ENCODE data around the gene ZFR2. TPM values are rescaled to one million over a fixed set of nuclear protein-coding genes. Genes with fewer than 3 reads are reported as not detected.

The ZFR2 gene
- total and polyA plus RNA-seq, 2 experiments from 2014 or later: not detected

DNA sequence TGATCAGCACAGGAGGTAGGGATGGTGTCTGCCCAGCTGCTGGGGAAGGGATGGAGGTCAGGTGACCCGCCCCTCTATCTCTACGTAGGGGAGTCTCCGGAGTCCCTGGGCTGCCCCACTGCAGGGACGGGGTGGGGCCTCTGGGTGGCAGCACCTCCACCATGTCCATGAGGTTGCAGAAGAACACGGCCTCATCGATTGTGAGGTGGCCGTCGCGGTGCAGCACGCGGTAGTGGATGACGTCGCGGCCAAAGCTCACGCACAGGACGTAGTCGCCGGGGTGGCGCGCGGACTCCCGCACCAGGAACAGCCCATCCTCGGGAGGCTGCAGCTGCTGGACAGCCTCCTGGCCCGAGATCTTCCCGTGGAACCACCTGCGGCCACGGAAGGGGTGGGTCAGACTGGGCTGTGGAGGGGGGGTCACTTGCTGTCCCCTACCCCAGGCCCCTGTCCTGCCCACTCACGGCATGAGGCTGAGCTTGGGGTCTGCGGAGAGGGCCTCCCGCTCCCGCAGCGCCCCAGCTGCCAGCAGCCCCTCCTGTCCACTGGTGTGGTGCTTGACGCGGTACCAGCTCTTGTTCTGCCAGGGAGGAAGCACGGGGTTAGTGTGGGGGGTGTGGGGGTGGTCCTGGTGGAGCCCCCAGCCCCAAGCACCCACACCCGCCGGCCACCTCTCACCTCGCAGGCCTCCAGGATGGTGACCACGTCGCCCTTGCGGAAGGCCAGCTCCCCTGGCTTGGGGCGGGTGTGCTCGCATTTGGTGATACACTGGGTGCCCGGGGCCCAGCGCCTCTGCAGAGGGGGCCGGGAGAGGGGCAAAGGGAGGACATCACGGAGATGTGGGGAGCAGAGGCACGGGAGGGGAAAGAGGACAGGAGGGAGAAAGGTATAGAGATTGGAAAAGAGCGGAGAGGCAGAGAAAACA is 84.9 kb downstream of the ZFR2 start:
- no peaks in the 10 kb centered on the region for H3K9me2 ChIP-seq (ENCODE audit: insufficient read depth)
- H3K4me1 ChIP-seq (ENCODE audit: insufficient read depth): no peaks in the 10 kb centered on the region
- no peak overlapping the region for H3K4me2 ChIP-seq (ENCODE audit: unreplicated experiment)
- in situ Hi-C loops (cut with MboI): no loop called here
- no peak overlapping the region for H3K4me3 ChIP-seq
- no peaks in the 10 kb centered on the region for H3K9me3 ChIP-seq (ENCODE audit: low read depth)
- peaks cover 12% of the 10 kb centered on the region for H3K27me3 ChIP-seq (replicated peaks; ENCODE audit: insufficient read depth)
- H4K20me1 ChIP-seq (ENCODE audit: insufficient read depth): no peaks in the 10 kb centered on the region
- no peak overlapping the region for H2AFZ ChIP-seq
- no peak overlapping the region for H3K9ac ChIP-seq
- TF ChIP-seq EZH2 (IDR thresholded peaks at IDR 0.05; ENCODE audit: insufficient read depth, poor library complexity, severe bottlenecking) (no peak), EZH2phosphoT487 (IDR thresholded peaks at IDR 0.05; ENCODE audit: insufficient read depth, low read depth) (no peak)
- 73 to 76% methylated on average over 30 to 49 of the region's 49 CpGs for WGBS, 2 experiments (ENCODE audit: low coverage in 1 of 2, low lambda C conversion rate in 2 of 2, missing lambda C conversion rate in 2 of 2)
- H3K79me2 ChIP-seq (ENCODE audit: insufficient read depth): no peaks in the 10 kb centered on the region
- no peaks in the 10 kb centered on the region for H3K36me3 ChIP-seq (ENCODE audit: low read depth)
- DNase-seq: no peak
- no peak overlapping the region for H3K27ac ChIP-seq
- H3F3A ChIP-seq (ENCODE audit: insufficient read depth): no peaks in the 10 kb centered on the region

DNA sequence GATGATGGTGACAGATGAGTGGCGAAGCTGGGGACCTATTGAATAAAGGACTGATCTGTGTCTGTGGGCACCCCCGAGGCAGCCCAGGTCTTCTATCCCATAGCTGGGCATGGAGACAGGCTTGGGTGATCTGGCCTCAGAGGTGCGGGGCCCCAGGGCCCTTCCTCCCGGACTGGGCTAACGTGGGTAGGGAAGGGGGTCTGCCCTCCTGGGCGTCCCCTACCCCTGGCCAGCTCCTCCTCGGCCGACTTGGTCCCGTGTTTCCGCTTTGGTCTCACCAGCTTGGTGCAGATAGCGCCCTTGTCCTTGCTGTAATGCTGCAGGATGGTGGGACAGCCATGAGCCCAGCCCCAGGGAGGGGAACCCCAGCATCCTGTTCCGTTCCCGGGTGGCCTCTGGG is 85.9 kb downstream of the ZFR2 start:
- no peak overlapping the region for H3K4me2 ChIP-seq (ENCODE audit: unreplicated experiment)
- no peak overlapping the region for H2AFZ ChIP-seq
- H3K9ac ChIP-seq: no peak overlapping the region
- H3K4me3 ChIP-seq: no peak overlapping the region
- in situ Hi-C loops (cut with MboI): no loop called here
- H3K79me2 ChIP-seq (ENCODE audit: insufficient read depth): no peaks in the 10 kb centered on the region
- no peaks in the 10 kb centered on the region for H3K9me3 ChIP-seq (ENCODE audit: low read depth)
- no peak for DNase-seq
- peaks cover 12% of the 10 kb centered on the region for H3K27me3 ChIP-seq (replicated peaks; ENCODE audit: insufficient read depth)
- H3K36me3 ChIP-seq (ENCODE audit: low read depth): no peaks in the 10 kb centered on the region
- TF ChIP-seq EZH2phosphoT487 (IDR thresholded peaks at IDR 0.05; ENCODE audit: insufficient read depth, low read depth): no peak
- no peaks in the 10 kb centered on the region for H3K9me2 ChIP-seq (ENCODE audit: insufficient read depth)
- H3K4me1 ChIP-seq (ENCODE audit: insufficient read depth): no peaks in the 10 kb centered on the region
- H3K27ac ChIP-seq: no peak overlapping the region
- WGBS, 2 experiments (ENCODE audit: low coverage in 1 of 2, low lambda C conversion rate in 2 of 2, missing lambda C conversion rate in 2 of 2): 57 to 65% methylated on average over 13 of the region's 13 CpGs
- H3F3A ChIP-seq (ENCODE audit: insufficient read depth): no peaks in the 10 kb centered on the region
- H4K20me1 ChIP-seq (ENCODE audit: insufficient read depth): no peaks in the 10 kb centered on the region

- H2AFZ ChIP-seq: no peak overlapping the region
- H3K9ac ChIP-seq: no peak overlapping the region
- no peak overlapping the region for H3K4me2 ChIP-seq (ENCODE audit: unreplicated experiment)
- H3K79me2 ChIP-seq (ENCODE audit: insufficient read depth): no peaks in the 10 kb centered on the region
- in situ Hi-C loops (cut with MboI): no loop called here
- no peaks in the 10 kb centered on the region for H3K36me3 ChIP-seq (ENCODE audit: low read depth)
- no peaks in the 10 kb centered on the region for H3K4me1 ChIP-seq (ENCODE audit: insufficient read depth)
- DNase-seq: no peak
- H3F3A ChIP-seq (ENCODE audit: insufficient read depth): no peaks in the 10 kb centered on the region
- H3K27me3 ChIP-seq (replicated peaks; ENCODE audit: insufficient read depth): peaks cover 12% of the 10 kb centered on the region
- H3K9me2 ChIP-seq (ENCODE audit: insufficient read depth): no peaks in the 10 kb centered on the region
- no peak overlapping the region for H3K4me3 ChIP-seq
- 86 to 94% methylated on average over 1 of the region's 1 CpG for WGBS, 2 experiments (ENCODE audit: low coverage in 1 of 2, low lambda C conversion rate in 2 of 2, missing lambda C conversion rate in 2 of 2)
- no peaks in the 10 kb centered on the region for H3K9me3 ChIP-seq (ENCODE audit: low read depth)
- TF ChIP-seq EZH2 (IDR thresholded peaks at IDR 0.05; ENCODE audit: insufficient read depth, poor library complexity, severe bottlenecking): no peak
- TF ChIP-seq EZH2phosphoT487 (IDR thresholded peaks at IDR 0.05; ENCODE audit: insufficient read depth, low read depth): no peak
- no peaks in the 10 kb centered on the region for H4K20me1 ChIP-seq (ENCODE audit: insufficient read depth)
- H3K27ac ChIP-seq: no peak overlapping the region
Observed at GRCh38 chr19:3782330-3782729, 86.5 kb downstream of the ZFR2 start.

DNA sequence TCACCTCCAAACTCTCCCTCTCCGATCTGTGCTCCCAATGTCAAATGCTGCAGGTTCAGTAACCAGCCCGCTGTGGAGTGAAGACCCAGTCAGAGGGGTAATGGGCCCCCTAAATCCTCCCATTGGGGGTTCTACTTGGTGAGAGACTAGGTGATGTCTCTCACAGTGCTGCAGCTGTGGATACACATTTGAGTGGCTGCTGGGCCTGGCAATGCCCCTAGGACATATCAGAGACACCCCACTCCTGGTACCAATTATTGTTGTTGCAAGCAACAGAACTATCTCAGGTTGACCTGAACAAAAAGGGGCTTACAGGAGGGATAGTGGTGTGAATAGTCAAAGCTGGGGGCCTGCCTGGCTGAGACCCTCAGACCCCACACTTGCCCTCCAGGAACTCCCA is 87.2 kb downstream of the ZFR2 start:
- 77 to 85% methylated on average over 2 of the region's 2 CpGs for WGBS, 2 experiments (ENCODE audit: low coverage in 1 of 2, low lambda C conversion rate in 2 of 2, missing lambda C conversion rate in 2 of 2)
- no peak overlapping the region for H3K27ac ChIP-seq
- H4K20me1 ChIP-seq (ENCODE audit: insufficient read depth): no peaks in the 10 kb centered on the region
- no peaks in the 10 kb centered on the region for H3K79me2 ChIP-seq (ENCODE audit: insufficient read depth)
- H3K27me3 ChIP-seq (replicated peaks; ENCODE audit: insufficient read depth): peaks cover 12% of the 10 kb centered on the region
- no peaks in the 10 kb centered on the region for H3K4me1 ChIP-seq (ENCODE audit: insufficient read depth)
- H2AFZ ChIP-seq: no peak overlapping the region
- no peaks in the 10 kb centered on the region for H3K36me3 ChIP-seq (ENCODE audit: low read depth)
- no peak overlapping the region for H3K9ac ChIP-seq
- no peaks in the 10 kb centered on the region for H3K9me3 ChIP-seq (ENCODE audit: low read depth)
- TF ChIP-seq EZH2 (IDR thresholded peaks at IDR 0.05; ENCODE audit: insufficient read depth, poor library complexity, severe bottlenecking): no peak
- in situ Hi-C loops (cut with MboI): no loop called here
- no peak for DNase-seq
- no peaks in the 10 kb centered on the region for H3K9me2 ChIP-seq (ENCODE audit: insufficient read depth)
- H3F3A ChIP-seq (ENCODE audit: insufficient read depth): no peaks in the 10 kb centered on the region
- H3K4me3 ChIP-seq: no peak overlapping the region
- no peak overlapping the region for H3K4me2 ChIP-seq (ENCODE audit: unreplicated experiment)

All from GM23248 (cell line).